T-helper 1 cell treated with Interleukin-12 subunit alpha and Interleukin-12 subunit beta and Interleukin-4 antibody, amounts not matched to agents 30 μg/mL and 1 μg/mL, for 36 hours (primary cell): ENCODE results near the gene SPRED3.
"Not testable (repeated sequence)": the region's sequence is repeated elsewhere in the genome, so short reads cannot be mapped to it uniquely, and the experiment has no call there.

Experiments used
- H3K27ac Mint-ChIP-seq: one replicate; pipeline ENCODE4 v1.8.0; 2021; ENCODE audit warnings: mild to moderate bottlenecking, mixed read lengths
- H3K27me3 Mint-ChIP-seq: one replicate; pipeline ENCODE4 v1.8.0; 2021; ENCODE audit warnings: low read depth, mixed read lengths
- H3K36me3 Mint-ChIP-seq: one replicate; pipeline ENCODE4 v1.8.0; 2021; ENCODE audit warnings: low read depth, mixed read lengths
- H3K4me1 Mint-ChIP-seq: one replicate; pipeline ENCODE4 v1.8.0; 2021; ENCODE audit warnings: low read depth, mixed read lengths
- H3K4me3 Mint-ChIP-seq: one replicate; pipeline ENCODE4 v1.8.0; 2021; ENCODE audit warnings: mild to moderate bottlenecking, moderate library complexity, mixed read lengths
- H3K9me3 Mint-ChIP-seq: one replicate; pipeline ENCODE4 v1.8.0; 2021; ENCODE audit warnings: mixed read lengths

Gene SPRED3

GRCh38 chr19:38362076-38362945 lies 26.2 kb upstream of the SPRED3 start:
- H3K36me3 Mint-ChIP-seq = no peaks in the 10 kb centered on the region
- peak overlapping the region; percentile 85 for H3K27ac Mint-ChIP-seq
- no peaks in the 10 kb centered on the region for H3K9me3 Mint-ChIP-seq
- peaks cover 14% of the 10 kb centered on the region for H3K4me1 Mint-ChIP-seq
- H3K4me3 Mint-ChIP-seq = peak overlapping the region; percentile 87
- H3K27me3 Mint-ChIP-seq = peaks cover 22% of the 10 kb centered on the region

DNA sequence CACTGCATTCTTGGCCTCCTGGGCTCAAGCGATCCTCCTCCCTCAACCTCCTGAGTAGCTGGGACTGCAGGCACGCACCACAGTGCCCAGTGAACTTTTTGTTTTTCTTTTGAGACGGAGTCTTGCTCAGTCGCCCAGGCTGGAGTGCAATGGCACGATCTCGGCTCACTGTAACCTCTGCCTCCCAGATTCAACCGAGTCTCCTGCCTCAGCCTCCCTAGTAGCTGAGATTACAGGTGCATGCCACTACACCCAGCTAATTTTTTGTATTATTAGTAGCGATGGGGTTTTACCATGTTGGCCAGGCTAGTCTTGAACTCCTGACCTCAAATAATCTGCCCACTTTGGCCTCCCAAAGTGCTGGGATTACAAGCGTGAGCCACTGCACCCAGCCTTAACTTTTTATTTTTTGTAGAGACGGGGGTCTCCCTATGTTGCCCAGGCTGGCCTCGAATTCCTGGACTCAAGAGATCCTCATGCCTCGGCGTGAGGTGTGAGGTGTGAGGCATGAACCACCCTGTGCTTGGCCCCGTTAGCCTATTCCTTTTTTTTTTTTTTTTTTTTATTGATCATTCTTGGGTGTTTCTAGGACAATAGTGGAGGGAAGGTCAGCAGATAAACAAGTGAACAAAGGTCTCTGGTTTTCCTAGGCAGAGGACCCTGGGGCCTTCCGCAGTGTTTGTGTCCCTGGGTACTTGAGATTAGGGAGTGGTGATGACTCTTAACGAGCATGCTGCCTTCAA lies 25.4 kb upstream of the SPRED3 start:
- not testable (repeated sequence) for H3K36me3 Mint-ChIP-seq, H3K9me3 Mint-ChIP-seq, H3K27ac Mint-ChIP-seq
- H3K4me3 Mint-ChIP-seq = peak overlapping the region; percentile 44
- peaks cover 14% of the 10 kb centered on the region for H3K4me1 Mint-ChIP-seq
- peaks cover 22% of the 10 kb centered on the region for H3K27me3 Mint-ChIP-seq

- H3K4me3 Mint-ChIP-seq = no peak overlapping the region
- H3K27me3 Mint-ChIP-seq = peaks cover 5% of the 10 kb centered on the region
- peaks cover 2% of the 10 kb centered on the region for H3K4me1 Mint-ChIP-seq
- no peaks in the 10 kb centered on the region for H3K9me3 Mint-ChIP-seq
- no peak overlapping the region for H3K27ac Mint-ChIP-seq
- H3K36me3 Mint-ChIP-seq = no peaks in the 10 kb centered on the region
Observed at GRCh38 chr19:38367041-38367440, 21.5 kb upstream of the SPRED3 start.

GRCh38 chr19:38369584-38369983 lies 18.9 kb upstream of the SPRED3 start:
- Mint-ChIP-seq H3K27ac (no peak overlapping the region), H3K27me3 (peaks cover 5% of the 10 kb centered on the region), H3K4me3 (no peak overlapping the region), H3K9me3 (no peaks in the 10 kb centered on the region), H3K4me1 (peaks cover 4% of the 10 kb centered on the region), H3K36me3 (peaks cover under 1% of the 10 kb centered on the region)

DNA sequence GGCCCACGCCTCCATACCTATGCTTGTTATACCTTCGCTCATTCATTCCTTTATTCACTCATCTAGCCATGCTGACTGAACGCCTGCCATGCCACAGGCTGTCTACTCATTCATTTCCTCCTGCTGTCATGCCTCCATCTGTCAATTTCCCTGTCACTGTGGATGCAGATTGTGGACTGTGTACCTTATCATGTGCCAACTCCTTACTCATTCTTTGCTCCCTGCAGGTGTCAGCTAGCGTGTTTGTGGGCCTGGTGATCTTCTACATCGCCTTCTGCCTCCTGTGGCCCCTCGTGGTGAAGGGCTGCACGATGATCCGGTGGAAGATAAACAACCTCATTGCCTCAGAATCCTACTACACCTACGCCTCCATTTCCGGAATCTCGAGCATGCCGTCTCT lies 18.2 kb upstream of the SPRED3 start:
- peaks cover 7% of the 10 kb centered on the region for H3K36me3 Mint-ChIP-seq
- H3K4me1 Mint-ChIP-seq = peaks cover 11% of the 10 kb centered on the region
- no peak overlapping the region for H3K4me3 Mint-ChIP-seq
- peaks cover 5% of the 10 kb centered on the region for H3K27me3 Mint-ChIP-seq
- no peaks in the 10 kb centered on the region for H3K9me3 Mint-ChIP-seq
- no peak overlapping the region for H3K27ac Mint-ChIP-seq

DNA sequence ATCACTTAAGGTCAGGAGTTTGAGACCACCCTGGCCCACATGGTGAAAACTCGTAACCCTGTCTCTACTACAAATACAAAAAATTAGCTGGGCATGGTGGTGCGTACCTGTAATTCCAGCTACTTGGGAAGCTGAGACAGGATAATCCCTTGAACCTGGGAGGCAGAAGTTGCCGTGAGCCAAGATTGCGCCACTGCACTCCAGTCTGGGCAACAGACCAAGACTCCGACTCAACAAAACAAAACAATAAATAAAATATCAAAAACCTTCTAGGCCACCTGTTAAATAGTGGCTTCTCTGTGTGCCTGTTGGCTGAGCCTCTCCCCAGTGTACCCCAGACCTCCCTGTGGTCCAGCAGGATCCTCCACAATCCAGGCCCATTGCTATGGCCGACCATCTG lies 17.4 kb upstream of the SPRED3 start:
- Mint-ChIP-seq H3K27me3 (peaks cover 5% of the 10 kb centered on the region), H3K4me1 (peaks cover 17% of the 10 kb centered on the region), H3K27ac (no peak overlapping the region), H3K4me3 (no peak overlapping the region), H3K36me3 (peaks cover 9% of the 10 kb centered on the region), H3K9me3 (no peaks in the 10 kb centered on the region)

DNA sequence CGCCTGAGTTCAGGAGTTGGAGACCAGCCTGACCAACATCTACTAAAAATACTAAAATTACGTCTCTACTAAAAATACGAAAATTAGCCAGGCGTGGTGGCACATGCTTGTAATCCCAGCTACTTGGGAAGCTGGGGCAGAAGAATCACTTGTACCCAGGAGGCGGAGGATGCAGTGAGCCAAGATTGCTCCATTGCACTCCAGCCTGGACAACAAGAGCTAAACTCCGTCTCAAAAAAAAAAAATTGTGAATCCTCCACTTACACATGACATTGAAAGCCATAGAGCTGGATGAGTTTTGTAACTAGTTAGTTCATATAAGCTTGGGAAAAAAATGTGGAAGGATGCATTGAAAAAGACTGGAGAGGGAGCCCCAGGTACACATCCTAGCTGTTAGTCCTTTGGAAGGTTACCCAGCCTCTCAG lies 14.6 kb upstream of the SPRED3 start:
- Mint-ChIP-seq H3K36me3 (peaks cover 16% of the 10 kb centered on the region), H3K4me3 (peak overlapping the region; percentile 100), H3K9me3 (no peaks in the 10 kb centered on the region), H3K4me1 (peaks cover 23% of the 10 kb centered on the region), H3K27me3 (peaks cover 5% of the 10 kb centered on the region), H3K27ac (peak overlapping the region; percentile 96)

DNA sequence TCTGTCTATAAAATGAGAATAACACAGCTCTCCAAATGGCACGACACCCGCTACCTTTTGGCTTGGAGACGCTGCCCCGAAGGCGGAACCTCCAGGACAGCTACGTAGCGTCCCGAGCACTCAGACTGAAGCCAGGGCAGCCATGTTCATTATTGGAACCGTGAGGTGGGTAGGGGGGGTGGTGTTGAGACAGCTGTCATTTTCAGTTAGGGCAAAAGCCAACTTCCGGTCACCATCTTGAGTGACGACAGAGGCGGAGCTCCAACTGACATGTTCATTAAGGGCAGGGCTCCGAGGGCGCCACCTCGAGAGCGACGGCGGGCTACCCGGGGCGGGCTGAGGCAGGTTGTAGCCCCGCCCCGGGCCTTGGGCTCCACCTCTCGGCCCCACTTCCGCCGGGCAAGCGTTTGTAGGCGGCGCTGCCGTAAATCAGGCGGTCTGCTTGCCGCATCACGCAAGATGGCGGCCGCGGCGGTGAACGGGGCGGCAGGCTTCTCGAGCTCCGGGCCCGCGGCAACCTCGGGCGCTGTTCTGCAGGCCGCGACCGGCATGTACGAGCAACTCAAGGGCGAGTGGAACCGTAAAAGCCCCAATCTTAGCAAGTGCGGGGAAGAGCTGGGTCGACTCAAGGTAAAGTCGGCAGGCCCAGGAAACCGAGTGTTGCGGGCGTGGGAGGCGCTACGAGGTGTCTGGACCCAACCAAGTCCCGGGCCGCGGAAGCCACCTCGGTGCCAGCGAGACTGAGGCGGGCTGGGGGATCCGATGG lies 14.0 kb upstream of the SPRED3 start, which contains the start of gene PSMD8:
Gene PSMD8 (plus strand): TSS at position 240 of the 766 bp plus-strand sequence. CDS start 31 bp downstream, at position 271.
- Mint-ChIP-seq H3K27me3 (peaks cover 5% of the 10 kb centered on the region), H3K4me3 (peak within 1 kb of the TSS; percentile 100), H3K36me3 (peaks cover 21% of the 10 kb centered on the region), H3K9me3 (no peaks in the 10 kb centered on the region), H3K27ac (peak within 1 kb of the TSS; percentile 96), H3K4me1 (peaks cover 23% of the 10 kb centered on the region)

GRCh38 chr19:38375098-38375493 lies 13.4 kb upstream of the SPRED3 start:
- Mint-ChIP-seq H3K4me3 (peak overlapping the region; percentile 100), H3K36me3 (peaks cover 26% of the 10 kb centered on the region), H3K27me3 (peaks cover 5% of the 10 kb centered on the region), H3K4me1 (peaks cover 23% of the 10 kb centered on the region), H3K27ac (peak overlapping the region; percentile 96), H3K9me3 (no peaks in the 10 kb centered on the region)

DNA sequence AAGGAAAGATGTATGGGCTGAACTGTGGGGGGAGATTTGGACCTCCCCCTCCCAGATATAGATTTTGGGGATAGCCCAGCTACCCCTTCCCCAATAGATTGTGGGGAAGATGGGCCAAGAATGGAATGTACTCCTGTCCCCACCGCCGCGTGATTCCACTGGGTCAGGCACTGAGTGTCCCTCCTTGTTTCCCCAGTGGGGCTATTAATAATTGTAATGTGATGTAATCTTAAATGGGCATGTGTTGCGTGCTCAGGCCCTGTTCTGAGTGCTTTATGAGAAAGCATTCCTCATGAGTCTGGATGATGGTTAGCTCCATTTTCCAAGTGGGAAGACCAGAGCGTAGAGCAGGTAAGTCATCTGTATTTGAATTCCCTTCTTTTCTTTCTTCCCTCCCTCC lies 12.7 kb upstream of the SPRED3 start:
- H3K4me3 Mint-ChIP-seq = peak overlapping the region; percentile 100
- H3K27me3 Mint-ChIP-seq = no peaks in the 10 kb centered on the region
- peak overlapping the region; percentile 96 for H3K27ac Mint-ChIP-seq
- peaks cover 23% of the 10 kb centered on the region for H3K4me1 Mint-ChIP-seq
- H3K36me3 Mint-ChIP-seq = peaks cover 31% of the 10 kb centered on the region
- H3K9me3 Mint-ChIP-seq = no peaks in the 10 kb centered on the region

DNA sequence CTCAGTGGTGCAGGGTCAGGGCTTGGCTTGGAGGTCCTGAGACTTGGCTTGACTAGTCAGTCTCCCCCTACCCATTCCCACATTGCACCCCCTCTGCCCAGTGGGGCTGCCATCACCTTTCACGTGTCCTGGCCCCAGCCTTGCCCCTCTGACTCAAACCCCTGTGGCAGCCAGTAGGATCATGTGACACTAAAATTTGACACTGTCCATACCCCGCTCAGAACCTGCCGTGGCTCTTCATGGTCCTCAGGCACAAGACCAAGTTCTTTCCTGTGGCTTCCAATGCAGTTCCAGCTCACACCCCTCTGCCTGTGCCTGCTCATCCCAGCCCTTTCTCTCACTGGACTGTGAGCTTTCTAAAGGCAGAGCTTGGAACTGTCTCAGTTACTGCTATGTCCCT lies 11.9 kb upstream of the SPRED3 start:
- no peaks in the 10 kb centered on the region for H3K27me3 Mint-ChIP-seq
- peak overlapping the region; percentile 20 for H3K27ac Mint-ChIP-seq
- H3K4me1 Mint-ChIP-seq = peaks cover 23% of the 10 kb centered on the region
- peak overlapping the region; percentile 100 for H3K4me3 Mint-ChIP-seq
- H3K36me3 Mint-ChIP-seq = peaks cover 36% of the 10 kb centered on the region
- H3K9me3 Mint-ChIP-seq = no peaks in the 10 kb centered on the region

DNA sequence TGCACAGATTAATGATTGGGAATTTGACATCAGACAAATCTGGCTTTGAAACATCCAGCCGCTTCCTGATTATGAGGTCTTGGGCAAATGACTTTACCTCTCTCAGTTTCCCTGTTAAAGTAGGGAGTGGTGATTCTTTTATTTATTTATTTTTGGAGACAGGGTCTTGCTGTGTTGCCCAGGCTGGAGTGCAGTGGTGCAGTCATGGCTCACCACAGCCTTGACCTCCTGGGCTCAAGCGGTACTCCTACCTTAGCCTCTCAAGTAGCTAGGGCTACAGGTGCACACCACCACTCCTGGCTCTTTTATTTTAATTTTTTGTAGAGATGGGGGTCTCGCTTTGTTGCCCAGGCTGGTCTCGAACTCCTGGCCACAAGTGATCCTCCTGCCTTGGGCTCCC lies 11.4 kb upstream of the SPRED3 start:
- peak overlapping the region; percentile 100 for H3K4me3 Mint-ChIP-seq
- H3K27me3 Mint-ChIP-seq = no peaks in the 10 kb centered on the region
- H3K4me1 Mint-ChIP-seq = peaks cover 23% of the 10 kb centered on the region
- H3K27ac Mint-ChIP-seq = no peak overlapping the region
- no peaks in the 10 kb centered on the region for H3K9me3 Mint-ChIP-seq
- peaks cover 41% of the 10 kb centered on the region for H3K36me3 Mint-ChIP-seq

- Mint-ChIP-seq H3K4me1 (peaks cover 23% of the 10 kb centered on the region), H3K4me3 (no peak overlapping the region), H3K9me3 (no peaks in the 10 kb centered on the region), H3K36me3 (peaks cover 47% of the 10 kb centered on the region), H3K27ac (no peak overlapping the region), H3K27me3 (no peaks in the 10 kb centered on the region)
Observed at GRCh38 chr19:38378866-38379265, 9.6 kb upstream of the SPRED3 start.

- Mint-ChIP-seq H3K4me1 (peaks cover 6% of the 10 kb centered on the region), H3K9me3 (no peaks in the 10 kb centered on the region), H3K27ac (no peak overlapping the region), H3K36me3 (peaks cover 45% of the 10 kb centered on the region), H3K27me3 (no peaks in the 10 kb centered on the region), H3K4me3 (no peak overlapping the region)
Observed at GRCh38 chr19:38381138-38381537, 7.4 kb upstream of the SPRED3 start.
